ENCODE results near the gene LRP1-AS.

LRP1-AS gene

DNA sequence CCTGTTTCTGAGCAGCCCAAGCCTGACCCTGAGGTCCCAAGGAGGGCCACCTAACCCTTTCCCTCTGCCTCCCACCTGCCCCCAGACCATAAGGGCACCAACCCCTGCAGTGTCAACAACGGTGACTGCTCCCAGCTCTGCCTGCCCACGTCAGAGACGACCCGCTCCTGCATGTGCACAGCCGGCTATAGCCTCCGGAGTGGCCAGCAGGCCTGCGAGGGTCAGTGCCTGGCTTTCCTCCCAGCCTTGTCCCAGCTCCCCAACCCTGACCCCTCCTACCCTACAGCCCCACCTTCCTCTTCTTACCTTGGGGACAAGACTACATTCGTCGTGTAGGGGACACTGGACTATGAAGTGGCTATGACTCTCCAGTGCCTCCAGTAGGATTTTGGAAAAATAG lies 33.7 kb upstream of the LRP1-AS start:
- peaks cover 78 to 79% of the 10 kb centered on the region in 2 donors for H3K36me3 ChIP-seq (ENCODE audit: control insufficient read depth in 2 of 2, insufficient read depth in 2 of 2, low read length in 2 of 2)
- H3K27ac ChIP-seq (ENCODE audit: low read depth in 2 of 2, low read length in 2 of 2): no peak overlapping the region
- H3K27me3 ChIP-seq (ENCODE audit: control insufficient read depth in 2 of 2, insufficient read depth in 2 of 2, low read length in 2 of 2): no peaks in the 10 kb centered on the region
- H3K4me3 ChIP-seq (ENCODE audit: low read length in 2 of 2): no peak overlapping the region
- no peaks in the 10 kb centered on the region for H3K4me1 ChIP-seq (ENCODE audit: control insufficient read depth in 2 of 2, insufficient read depth in 2 of 2, low read length in 2 of 2)
- H3K9ac ChIP-seq (ENCODE audit: low read depth in 1 of 2, low read length in 2 of 2): no peak overlapping the region
- no peaks in the 10 kb centered on the region for H3K9me3 ChIP-seq (ENCODE audit: control insufficient read depth in 2 of 2, low read length in 2 of 2)

DNA sequence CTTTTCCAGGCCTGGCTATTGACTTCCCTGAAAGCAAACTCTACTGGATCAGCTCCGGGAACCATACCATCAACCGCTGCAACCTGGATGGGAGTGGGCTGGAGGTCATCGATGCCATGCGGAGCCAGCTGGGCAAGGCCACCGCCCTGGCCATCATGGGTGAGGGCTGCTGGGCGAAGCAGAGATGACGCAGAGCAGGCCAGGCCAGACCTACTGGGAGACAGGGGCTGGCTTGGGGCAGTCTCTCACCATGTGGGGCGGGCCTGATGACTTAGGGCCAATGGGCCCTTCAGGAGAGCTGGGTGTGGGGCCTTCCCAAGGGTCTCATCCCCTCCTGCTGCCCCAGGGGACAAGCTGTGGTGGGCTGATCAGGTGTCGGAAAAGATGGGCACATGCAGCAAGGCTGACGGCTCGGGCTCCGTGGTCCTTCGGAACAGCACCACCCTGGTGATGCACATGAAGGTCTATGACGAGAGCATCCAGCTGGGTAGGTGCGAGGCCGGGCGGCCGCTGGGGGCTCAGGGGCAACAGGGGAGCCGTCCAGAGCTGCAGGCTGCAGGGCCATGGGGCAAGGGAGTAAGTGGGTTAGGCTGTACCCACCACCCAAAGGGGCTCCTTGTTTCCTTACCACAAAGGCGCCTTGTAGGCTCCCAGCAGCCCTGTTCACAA lies 33.0 kb upstream of the LRP1-AS start:
- Histone ChIP-seq H3K9ac (ENCODE audit: low read depth in 1 of 2, low read length in 2 of 2) (no peak overlapping the region), H3K4me1 (ENCODE audit: control insufficient read depth in 2 of 2, insufficient read depth in 2 of 2, low read length in 2 of 2) (no peaks in the 10 kb centered on the region), H3K4me3 (ENCODE audit: low read length in 2 of 2) (no peak overlapping the region), H3K9me3 (ENCODE audit: control insufficient read depth in 2 of 2, low read length in 2 of 2) (no peaks in the 10 kb centered on the region), H3K27me3 (ENCODE audit: control insufficient read depth in 2 of 2, insufficient read depth in 2 of 2, low read length in 2 of 2) (no peaks in the 10 kb centered on the region), H3K36me3 (ENCODE audit: control insufficient read depth in 2 of 2, insufficient read depth in 2 of 2, low read length in 2 of 2) (peaks cover 72 to 75% of the 10 kb centered on the region in 2 donors), H3K27ac (ENCODE audit: low read depth in 2 of 2, low read length in 2 of 2) (no peak overlapping the region)

DNA sequence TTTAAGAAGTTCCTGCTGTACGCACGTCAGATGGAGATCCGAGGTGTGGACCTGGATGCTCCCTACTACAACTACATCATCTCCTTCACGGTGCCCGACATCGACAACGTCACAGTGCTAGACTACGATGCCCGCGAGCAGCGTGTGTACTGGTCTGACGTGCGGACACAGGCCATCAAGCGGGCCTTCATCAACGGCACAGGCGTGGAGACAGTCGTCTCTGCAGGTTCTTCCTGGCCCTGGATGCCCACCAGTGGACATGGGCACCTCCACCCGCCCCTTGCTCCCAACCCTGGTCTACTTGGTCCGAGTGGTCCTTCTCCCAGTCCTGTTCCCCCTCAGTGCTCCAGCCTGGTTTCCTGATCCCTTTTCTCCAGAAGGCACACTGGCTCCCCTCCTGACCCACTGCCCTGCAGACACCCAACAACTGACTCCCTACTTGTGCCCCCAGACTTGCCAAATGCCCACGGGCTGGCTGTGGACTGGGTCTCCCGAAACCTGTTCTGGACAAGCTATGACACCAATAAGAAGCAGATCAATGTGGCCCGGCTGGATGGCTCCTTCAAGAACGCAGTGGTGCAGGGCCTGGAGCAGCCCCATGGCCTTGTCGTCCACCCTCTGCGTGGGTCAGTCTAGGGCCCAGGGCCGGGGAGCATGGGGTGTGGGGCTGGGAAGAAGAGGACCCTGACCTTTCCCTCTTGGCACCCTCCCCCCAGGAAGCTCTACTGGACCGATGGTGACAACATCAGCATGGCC lies 32.1 kb upstream of the LRP1-AS start:
- Histone ChIP-seq H3K36me3 (ENCODE audit: control insufficient read depth in 2 of 2, insufficient read depth in 2 of 2, low read length in 2 of 2) (peaks cover 62 to 67% of the 10 kb centered on the region in 2 donors), H3K9ac (ENCODE audit: low read depth in 1 of 2, low read length in 2 of 2) (no peak overlapping the region), H3K4me3 (ENCODE audit: low read length in 2 of 2) (no peak overlapping the region), H3K27me3 (ENCODE audit: control insufficient read depth in 2 of 2, insufficient read depth in 2 of 2, low read length in 2 of 2) (no peaks in the 10 kb centered on the region), H3K9me3 (ENCODE audit: control insufficient read depth in 2 of 2, low read length in 2 of 2) (no peaks in the 10 kb centered on the region), H3K4me1 (ENCODE audit: control insufficient read depth in 2 of 2, insufficient read depth in 2 of 2, low read length in 2 of 2) (peaks cover 0 to 5% of the 10 kb centered on the region in 2 donors), H3K27ac (ENCODE audit: low read depth in 2 of 2, low read length in 2 of 2) (no peak overlapping the region)

DNA sequence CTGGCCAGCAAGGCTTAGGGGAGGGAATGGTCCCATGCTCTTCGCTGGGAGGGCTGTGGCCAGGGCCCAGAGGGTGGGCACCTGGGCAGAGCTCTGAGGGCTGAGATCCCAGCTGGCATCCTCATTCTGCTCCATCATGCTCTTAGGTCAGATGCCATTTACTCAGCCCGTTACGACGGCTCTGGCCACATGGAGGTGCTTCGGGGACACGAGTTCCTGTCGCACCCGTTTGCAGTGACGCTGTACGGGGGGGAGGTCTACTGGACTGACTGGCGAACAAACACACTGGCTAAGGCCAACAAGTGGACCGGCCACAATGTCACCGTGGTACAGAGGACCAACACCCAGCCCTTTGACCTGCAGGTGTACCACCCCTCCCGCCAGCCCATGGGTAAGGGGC lies 30.8 kb upstream of the LRP1-AS start:
- Histone ChIP-seq H3K9ac (ENCODE audit: low read depth in 1 of 2, low read length in 2 of 2) (no peak overlapping the region), H3K27me3 (ENCODE audit: control insufficient read depth in 2 of 2, insufficient read depth in 2 of 2, low read length in 2 of 2) (no peaks in the 10 kb centered on the region), H3K4me1 (ENCODE audit: control insufficient read depth in 2 of 2, insufficient read depth in 2 of 2, low read length in 2 of 2) (peaks cover 0 to 5% of the 10 kb centered on the region in 2 donors), H3K4me3 (ENCODE audit: low read length in 2 of 2) (no peak overlapping the region), H3K9me3 (ENCODE audit: control insufficient read depth in 2 of 2, low read length in 2 of 2) (no peaks in the 10 kb centered on the region), H3K36me3 (ENCODE audit: control insufficient read depth in 2 of 2, insufficient read depth in 2 of 2, low read length in 2 of 2) (peaks cover 63 to 65% of the 10 kb centered on the region in 2 donors), H3K27ac (ENCODE audit: low read depth in 2 of 2, low read length in 2 of 2) (no peak overlapping the region)

- Histone ChIP-seq H3K9ac (ENCODE audit: low read depth in 1 of 2, low read length in 2 of 2) (no peak overlapping the region), H3K27ac (ENCODE audit: low read depth in 2 of 2, low read length in 2 of 2) (no peak overlapping the region), H3K4me1 (ENCODE audit: control insufficient read depth in 2 of 2, insufficient read depth in 2 of 2, low read length in 2 of 2) (peaks cover 0 to 5% of the 10 kb centered on the region in 2 donors), H3K4me3 (ENCODE audit: low read length in 2 of 2) (no peak overlapping the region), H3K27me3 (ENCODE audit: control insufficient read depth in 2 of 2, insufficient read depth in 2 of 2, low read length in 2 of 2) (no peaks in the 10 kb centered on the region), H3K9me3 (ENCODE audit: control insufficient read depth in 2 of 2, low read length in 2 of 2) (no peaks in the 10 kb centered on the region), H3K36me3 (ENCODE audit: control insufficient read depth in 2 of 2, insufficient read depth in 2 of 2, low read length in 2 of 2) (peaks cover 66 to 71% of the 10 kb centered on the region in 2 donors)
Measured at GRCh38 chr12:57177354-57177753, 29.9 kb upstream of the LRP1-AS start.

- no peaks in the 10 kb centered on the region for H3K27me3 ChIP-seq (ENCODE audit: control insufficient read depth in 2 of 2, insufficient read depth in 2 of 2, low read length in 2 of 2)
- no peak overlapping the region for H3K4me3 ChIP-seq (ENCODE audit: low read length in 2 of 2)
- peaks cover 0 to 5% of the 10 kb centered on the region in 2 donors for H3K4me1 ChIP-seq (ENCODE audit: control insufficient read depth in 2 of 2, insufficient read depth in 2 of 2, low read length in 2 of 2)
- H3K27ac ChIP-seq (ENCODE audit: low read depth in 2 of 2, low read length in 2 of 2): no peak overlapping the region
- peaks cover 64 to 69% of the 10 kb centered on the region in 2 donors for H3K36me3 ChIP-seq (ENCODE audit: control insufficient read depth in 2 of 2, insufficient read depth in 2 of 2, low read length in 2 of 2)
- no peak overlapping the region for H3K9ac ChIP-seq (ENCODE audit: low read depth in 1 of 2, low read length in 2 of 2)
- H3K9me3 ChIP-seq (ENCODE audit: control insufficient read depth in 2 of 2, low read length in 2 of 2): no peaks in the 10 kb centered on the region
Measured at GRCh38 chr12:57176846-57177245, 29.4 kb upstream of the LRP1-AS start.

- Histone ChIP-seq H3K4me1 (ENCODE audit: control insufficient read depth in 2 of 2, insufficient read depth in 2 of 2, low read length in 2 of 2) (peaks cover 0 to 5% of the 10 kb centered on the region in 2 donors), H3K9ac (ENCODE audit: low read depth in 1 of 2, low read length in 2 of 2) (no peak overlapping the region), H3K36me3 (ENCODE audit: control insufficient read depth in 2 of 2, insufficient read depth in 2 of 2, low read length in 2 of 2) (peaks cover 58 to 63% of the 10 kb centered on the region in 2 donors), H3K27ac (ENCODE audit: low read depth in 2 of 2, low read length in 2 of 2) (no peak overlapping the region), H3K27me3 (ENCODE audit: control insufficient read depth in 2 of 2, insufficient read depth in 2 of 2, low read length in 2 of 2) (no peaks in the 10 kb centered on the region), H3K4me3 (ENCODE audit: low read length in 2 of 2) (no peak overlapping the region), H3K9me3 (ENCODE audit: control insufficient read depth in 2 of 2, low read length in 2 of 2) (no peaks in the 10 kb centered on the region)
Measured at GRCh38 chr12:57176139-57176477, 28.7 kb upstream of the LRP1-AS start.

GRCh38 chr12:57175428-57176138 lies 28.2 kb upstream of the LRP1-AS start:
- H3K4me3 ChIP-seq (ENCODE audit: low read length in 2 of 2): no peak overlapping the region
- H3K27ac ChIP-seq (ENCODE audit: low read depth in 2 of 2, low read length in 2 of 2): no peak overlapping the region
- H3K4me1 ChIP-seq (ENCODE audit: control insufficient read depth in 2 of 2, insufficient read depth in 2 of 2, low read length in 2 of 2): peaks cover 0 to 5% of the 10 kb centered on the region in 2 donors
- no peaks in the 10 kb centered on the region for H3K27me3 ChIP-seq (ENCODE audit: control insufficient read depth in 2 of 2, insufficient read depth in 2 of 2, low read length in 2 of 2)
- H3K9me3 ChIP-seq (ENCODE audit: control insufficient read depth in 2 of 2, low read length in 2 of 2): no peaks in the 10 kb centered on the region
- peaks cover 57 to 58% of the 10 kb centered on the region in 2 donors for H3K36me3 ChIP-seq (ENCODE audit: control insufficient read depth in 2 of 2, insufficient read depth in 2 of 2, low read length in 2 of 2)
- no peak overlapping the region for H3K9ac ChIP-seq (ENCODE audit: low read depth in 1 of 2, low read length in 2 of 2)

- Histone ChIP-seq H3K27ac (ENCODE audit: low read depth in 2 of 2, low read length in 2 of 2) (no peak overlapping the region), H3K9ac (ENCODE audit: low read depth in 1 of 2, low read length in 2 of 2) (no peak overlapping the region), H3K9me3 (ENCODE audit: control insufficient read depth in 2 of 2, low read length in 2 of 2) (no peaks in the 10 kb centered on the region), H3K36me3 (ENCODE audit: control insufficient read depth in 2 of 2, insufficient read depth in 2 of 2, low read length in 2 of 2) (peaks cover 55 to 58% of the 10 kb centered on the region in 2 donors), H3K4me3 (ENCODE audit: low read length in 2 of 2) (no peak overlapping the region), H3K27me3 (ENCODE audit: control insufficient read depth in 2 of 2, insufficient read depth in 2 of 2, low read length in 2 of 2) (no peaks in the 10 kb centered on the region), H3K4me1 (ENCODE audit: control insufficient read depth in 2 of 2, insufficient read depth in 2 of 2, low read length in 2 of 2) (peaks cover 0 to 5% of the 10 kb centered on the region in 2 donors)
Measured at GRCh38 chr12:57173683-57174082, 26.3 kb upstream of the LRP1-AS start.

DNA sequence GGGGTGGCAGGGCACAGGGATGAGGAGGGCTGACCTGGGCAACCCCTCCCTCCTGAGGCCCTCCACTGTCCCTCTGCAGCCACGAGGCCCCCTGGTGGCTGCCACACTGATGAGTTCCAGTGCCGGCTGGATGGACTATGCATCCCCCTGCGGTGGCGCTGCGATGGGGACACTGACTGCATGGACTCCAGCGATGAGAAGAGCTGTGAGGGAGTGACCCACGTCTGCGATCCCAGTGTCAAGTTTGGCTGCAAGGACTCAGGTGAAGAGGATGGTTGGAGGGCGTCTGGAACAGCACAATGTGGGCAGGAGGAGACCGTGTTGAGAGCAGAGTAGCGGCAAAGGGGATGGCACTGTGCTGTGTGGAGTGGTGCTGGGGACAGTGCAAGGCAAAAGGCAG lies 25.7 kb upstream of the LRP1-AS start:
- H3K9ac ChIP-seq (ENCODE audit: low read depth in 1 of 2, low read length in 2 of 2): no peak overlapping the region
- no peak overlapping the region for H3K27ac ChIP-seq (ENCODE audit: low read depth in 2 of 2, low read length in 2 of 2)
- no peaks in the 10 kb centered on the region for H3K9me3 ChIP-seq (ENCODE audit: control insufficient read depth in 2 of 2, low read length in 2 of 2)
- peaks cover 0 to 5% of the 10 kb centered on the region in 2 donors for H3K4me1 ChIP-seq (ENCODE audit: control insufficient read depth in 2 of 2, insufficient read depth in 2 of 2, low read length in 2 of 2)
- no peaks in the 10 kb centered on the region for H3K27me3 ChIP-seq (ENCODE audit: control insufficient read depth in 2 of 2, insufficient read depth in 2 of 2, low read length in 2 of 2)
- H3K4me3 ChIP-seq (ENCODE audit: low read length in 2 of 2): no peak overlapping the region
- peaks cover 54 to 58% of the 10 kb centered on the region in 2 donors for H3K36me3 ChIP-seq (ENCODE audit: control insufficient read depth in 2 of 2, insufficient read depth in 2 of 2, low read length in 2 of 2)

All from mucosa of rectum (tissue), 2 donors.